HG02588 (cell line): ENCODE data around the gene TBC1D1.

ENCODE experiments used
- ATAC-seq: cut with Tn5 transposase; IDR thresholded peaks from one replicate; pipeline ENCODE4 v1.9.1; 2021; ENCODE audit warnings: mild to moderate bottlenecking, moderate library complexity; ENCODE audit not compliant: unreplicated experiment

The TBC1D1 gene

DNA sequence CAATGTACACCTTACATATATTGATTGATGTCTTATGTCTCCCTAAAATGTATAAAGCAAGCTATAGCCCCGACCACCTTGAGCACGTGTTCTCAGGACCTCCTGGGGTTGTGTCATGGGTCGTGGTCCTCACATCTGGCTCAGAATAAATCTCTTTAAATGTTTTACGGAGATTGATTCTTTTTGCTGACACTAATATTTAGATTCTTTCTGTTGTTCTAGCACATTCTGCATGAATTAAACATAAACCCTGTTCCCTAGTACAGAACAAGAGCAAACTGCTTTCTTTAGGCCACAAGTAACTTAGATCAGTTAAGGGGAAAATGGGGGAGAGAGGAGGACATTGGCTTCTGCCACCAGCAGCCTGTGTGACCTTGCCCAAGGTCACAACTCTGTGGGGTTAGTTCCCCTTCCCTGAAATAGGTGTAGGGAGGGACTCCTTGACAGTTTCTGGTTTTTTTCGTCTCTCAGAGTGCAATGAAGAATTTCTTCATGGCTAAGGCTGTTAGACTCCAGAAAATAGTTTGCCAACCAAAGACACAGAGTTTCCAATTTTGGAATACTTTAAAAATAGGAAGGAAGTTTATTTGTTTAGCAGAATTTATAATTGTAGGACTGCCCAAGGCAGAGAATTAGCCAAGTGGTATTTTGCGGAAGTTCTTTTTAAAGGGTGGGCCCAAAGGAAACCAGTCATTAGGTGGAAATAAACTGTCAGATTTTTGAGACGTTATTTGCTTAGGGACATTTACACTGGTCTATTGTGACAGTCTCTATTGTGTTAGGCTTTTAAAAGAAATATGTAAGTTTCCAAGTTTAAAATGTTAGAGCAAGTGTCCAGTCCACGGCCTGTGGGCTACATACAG lies 98.7 kb downstream of the TBC1D1 start:
- no peak for ATAC-seq

DNA sequence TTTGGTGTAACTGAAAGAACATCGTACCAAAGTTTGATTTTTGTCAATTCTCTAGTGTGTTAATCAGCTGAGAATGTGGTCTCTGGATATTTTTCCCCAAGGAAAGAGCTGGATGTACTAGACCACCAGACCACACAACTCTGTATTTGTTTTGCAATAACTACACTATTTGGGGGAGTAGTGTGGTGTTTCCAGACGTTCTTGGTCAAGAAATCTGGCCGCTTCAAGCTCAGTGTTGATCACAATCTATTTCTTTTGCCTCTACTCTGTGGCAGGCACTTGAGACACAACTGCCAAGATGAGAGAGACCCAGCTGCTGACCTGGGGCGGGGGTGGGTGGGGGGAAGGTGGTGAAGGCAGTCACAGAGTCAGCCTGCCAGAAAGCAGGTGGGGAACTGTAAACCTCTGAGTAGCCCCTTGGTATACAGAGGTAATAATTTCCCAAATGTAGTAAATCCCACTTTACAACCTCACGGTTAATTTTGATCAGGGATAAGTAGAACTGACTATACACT lies 99.9 kb downstream of the TBC1D1 start:
- ATAC-seq: no peak

DNA sequence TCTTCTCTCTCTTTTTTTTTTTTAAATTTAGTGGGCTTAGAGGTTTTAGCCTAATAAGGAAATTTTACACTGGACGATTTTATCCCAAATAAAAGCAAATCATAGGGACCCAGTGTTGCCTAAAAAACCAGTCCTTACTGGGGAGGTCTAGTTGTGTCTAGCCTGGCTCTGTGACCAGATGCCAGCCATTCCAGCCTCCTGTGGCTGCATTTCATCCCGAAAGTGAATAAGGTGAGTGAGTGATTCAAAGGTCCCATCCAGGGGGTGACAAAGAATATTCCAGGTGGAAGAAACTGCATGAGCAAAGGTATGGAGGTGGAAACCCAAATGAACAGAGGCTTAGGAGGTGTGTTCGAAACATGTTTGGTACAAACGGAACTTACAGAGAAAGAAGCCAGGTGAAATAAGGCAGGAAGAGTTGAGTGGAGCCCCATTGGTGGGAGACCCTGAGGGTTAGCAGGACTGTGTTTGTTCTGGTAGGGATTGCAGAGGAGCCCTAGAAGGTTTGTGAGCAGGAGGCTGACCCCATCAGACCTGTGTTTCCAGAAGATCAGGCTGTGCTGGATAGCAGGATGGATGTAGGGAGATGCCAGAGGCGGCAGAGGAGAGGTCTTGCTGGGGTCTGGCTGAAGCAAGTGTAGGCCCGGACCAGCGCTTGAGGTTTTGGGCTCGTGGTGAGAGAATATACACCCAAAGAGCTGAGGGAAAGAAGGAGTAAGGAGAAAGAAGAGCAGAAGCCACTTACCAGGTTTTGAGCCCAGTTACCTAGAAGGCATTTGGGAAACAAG lies 100.9 kb downstream of the TBC1D1 start:
- no peak for ATAC-seq

DNA sequence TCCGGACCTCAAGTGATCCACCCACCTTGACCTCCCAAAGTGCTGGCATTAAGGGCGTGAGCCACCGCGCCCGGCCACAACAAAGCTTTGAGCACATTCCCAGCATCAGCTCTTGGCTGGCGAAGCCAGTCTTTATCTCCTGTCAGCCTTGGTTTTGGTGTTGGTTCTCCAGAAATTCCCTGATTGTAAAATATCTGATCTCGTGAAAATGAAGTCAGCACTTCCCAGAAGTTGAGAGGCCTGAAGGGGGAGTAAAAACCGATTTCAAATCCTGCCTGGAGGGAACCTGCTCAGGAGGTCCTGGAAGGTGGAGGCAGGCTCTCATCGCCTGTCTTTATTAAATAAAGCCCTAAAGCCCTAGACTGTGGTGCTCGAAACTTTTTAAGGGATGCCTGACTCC lies 102.9 kb downstream of the TBC1D1 start:
- no peak for ATAC-seq

DNA sequence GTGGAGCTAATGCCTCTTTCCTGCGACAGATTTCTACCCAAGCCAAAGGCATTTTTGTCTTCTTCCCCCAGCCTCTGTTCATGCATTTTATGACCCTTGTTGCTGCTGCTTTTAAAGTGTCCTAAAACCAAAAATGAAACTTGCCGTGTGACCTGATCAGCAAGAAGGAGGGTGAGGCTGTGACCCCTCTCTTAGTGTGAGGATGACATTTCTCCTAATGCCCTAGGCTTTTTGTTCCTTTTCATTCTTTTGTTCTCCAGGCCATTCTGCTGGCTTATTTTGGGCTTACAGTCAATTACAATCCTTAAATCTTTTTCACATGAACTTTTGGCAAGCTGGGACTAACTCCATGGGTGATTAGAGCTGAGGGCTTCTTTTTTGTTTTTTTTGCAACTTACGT lies 103.7 kb downstream of the TBC1D1 start:
- ATAC-seq: no peak

DNA sequence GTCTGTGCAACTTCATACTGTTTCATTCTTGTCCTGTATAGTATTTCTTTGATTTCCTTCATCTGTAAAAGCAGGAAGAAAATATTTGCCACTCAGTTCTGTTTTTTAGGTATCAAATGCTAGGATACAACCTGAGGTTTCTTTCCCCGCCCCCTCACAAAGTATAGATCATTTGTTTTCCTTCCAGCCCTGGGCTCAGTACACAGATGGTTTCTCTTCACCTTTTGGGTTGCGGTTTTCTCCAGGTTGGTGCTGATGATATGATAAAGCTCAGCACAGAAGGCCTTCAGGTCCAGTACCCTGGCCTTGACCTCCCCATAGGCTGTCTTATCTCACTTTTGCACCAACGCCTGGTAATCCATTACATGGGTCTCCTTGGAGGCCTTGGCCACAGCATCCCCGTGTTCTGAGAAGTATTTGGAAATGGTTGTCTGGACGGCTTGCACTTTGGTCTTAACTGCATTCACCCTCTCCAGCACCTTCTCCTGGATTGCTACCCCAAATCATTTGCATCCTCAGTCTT lies 104.5 kb downstream of the TBC1D1 start:
- ATAC-seq: no peak

DNA sequence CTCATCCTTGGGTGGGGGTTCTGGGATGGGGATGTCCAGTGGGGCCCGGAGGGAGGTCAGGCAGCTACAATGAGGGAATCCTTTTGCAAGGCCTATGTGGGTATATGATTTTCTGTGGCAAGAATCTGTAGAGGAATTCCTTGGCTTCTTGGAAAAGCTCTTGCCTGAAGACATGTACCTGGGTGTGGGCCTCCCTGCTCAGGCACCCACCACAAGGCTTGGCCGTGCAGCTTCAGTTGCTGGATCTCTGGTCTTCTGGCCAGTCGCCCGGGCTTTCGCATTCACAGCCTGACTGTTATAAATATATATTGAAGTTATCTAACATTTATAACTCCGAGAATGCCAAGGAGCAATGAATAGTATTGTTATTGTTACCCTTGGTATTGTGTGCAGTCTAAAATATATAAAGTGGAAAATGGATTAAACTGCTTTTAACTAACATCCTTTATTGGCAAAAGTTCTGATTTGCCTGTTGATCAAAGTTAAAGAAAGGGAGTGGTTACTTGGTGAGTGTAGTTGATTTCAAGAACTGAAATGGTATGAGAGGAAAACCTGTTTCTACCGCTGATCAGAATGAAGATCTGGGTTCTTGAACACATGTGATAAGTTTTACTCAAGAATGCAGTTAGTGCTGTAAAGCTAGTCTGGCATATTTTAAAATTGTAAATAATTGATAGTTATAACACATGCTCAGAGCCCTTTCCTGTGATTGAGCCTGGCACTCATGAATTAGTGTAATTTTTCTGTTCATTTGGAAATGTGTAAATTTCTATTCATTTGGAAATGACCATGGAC lies 105.3 kb downstream of the TBC1D1 start:
- no peak for ATAC-seq

DNA sequence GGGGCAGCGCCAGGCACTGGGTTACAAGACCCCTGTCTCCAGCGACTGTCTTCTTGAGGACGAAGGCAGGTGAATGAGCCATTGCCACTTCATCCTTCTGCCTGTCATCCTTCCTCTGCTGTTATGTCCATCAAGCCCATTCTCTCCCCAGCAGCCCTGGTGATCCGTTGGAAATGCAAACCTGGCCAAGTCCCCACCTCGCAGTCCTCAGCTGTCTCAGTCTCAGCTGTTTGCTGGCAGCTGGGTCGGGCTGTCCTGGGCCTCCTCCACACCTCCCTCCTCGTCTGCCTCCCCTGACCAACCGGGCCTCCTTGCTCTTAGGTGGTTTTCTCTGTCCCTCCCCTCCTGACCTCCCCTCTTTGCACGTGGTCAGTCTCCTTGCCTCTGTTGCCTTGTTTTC lies 107.3 kb downstream of the TBC1D1 start:
- ATAC-seq: no peak

DNA sequence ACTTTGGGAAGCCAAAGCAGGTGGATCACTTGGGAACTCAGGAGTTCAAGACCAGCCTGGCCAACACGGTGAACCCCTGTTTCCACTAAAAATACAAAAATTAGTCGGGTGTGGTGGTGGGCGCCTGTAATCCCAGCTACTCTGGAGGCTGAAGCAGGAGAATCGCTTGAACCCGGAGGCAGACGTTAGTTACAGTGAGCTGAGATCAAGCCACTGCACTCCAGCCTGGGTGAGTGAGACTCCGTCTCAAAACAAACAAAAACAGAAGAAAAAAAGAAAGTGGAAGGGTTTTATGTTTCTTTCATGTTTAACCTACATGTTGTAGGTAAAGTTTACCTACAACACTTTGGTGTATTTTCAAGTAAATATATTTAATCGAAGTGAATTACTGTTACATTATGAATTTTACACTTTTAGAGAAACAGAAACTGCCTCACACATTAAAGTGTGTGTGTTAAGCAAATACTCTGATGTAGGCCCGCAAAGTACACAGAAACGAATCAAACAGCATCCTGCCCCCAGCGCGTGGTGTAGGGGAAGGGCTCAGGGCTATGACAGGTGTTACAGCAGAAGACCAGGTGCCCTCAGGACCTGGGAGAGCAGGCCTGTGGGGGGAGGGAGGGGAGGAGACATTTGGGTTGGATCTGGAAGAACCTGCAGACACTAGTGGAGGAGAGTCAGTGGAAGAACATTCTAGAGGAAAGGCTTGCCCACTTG lies 108.3 kb downstream of the TBC1D1 start:
- no peak for ATAC-seq

DNA sequence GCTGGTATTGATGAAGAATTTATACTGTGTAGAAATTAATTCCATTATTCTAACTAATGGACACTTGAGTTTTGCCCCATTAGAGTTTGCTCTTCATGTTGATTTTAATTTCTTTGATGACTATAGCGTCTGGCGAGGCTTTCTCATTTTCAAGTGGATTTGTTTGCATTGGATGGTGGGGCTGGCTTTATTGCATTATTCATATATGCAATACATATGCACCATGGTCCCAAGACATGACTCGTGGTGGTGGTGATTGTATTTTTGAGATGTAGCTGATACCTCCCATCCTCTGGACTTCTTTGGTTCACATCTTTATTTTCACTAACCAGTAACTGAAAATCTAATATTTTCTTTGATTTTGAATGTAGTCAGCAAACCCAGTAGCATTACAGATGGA lies 109.1 kb downstream of the TBC1D1 start:
- no peak for ATAC-seq

DNA sequence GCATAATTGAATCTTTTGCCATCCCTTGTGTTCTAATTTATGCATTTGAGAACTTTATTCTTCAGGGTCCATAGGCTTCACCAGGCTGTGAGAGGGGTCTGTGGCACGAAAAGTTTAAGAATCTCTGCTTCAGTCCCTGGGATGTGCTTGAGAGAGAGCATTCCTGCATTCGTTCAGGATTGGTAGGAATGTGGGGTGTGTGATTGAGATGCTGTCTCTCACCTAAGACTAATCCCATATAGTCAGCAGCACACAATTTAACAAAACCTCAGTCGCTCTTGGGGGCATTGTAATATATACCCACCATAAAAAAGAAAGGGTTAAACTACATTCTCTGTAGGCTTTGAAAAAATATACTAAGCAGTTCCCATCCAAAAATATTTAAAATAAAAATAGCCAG lies 111.0 kb downstream of the TBC1D1 start:
- no peak for ATAC-seq

DNA sequence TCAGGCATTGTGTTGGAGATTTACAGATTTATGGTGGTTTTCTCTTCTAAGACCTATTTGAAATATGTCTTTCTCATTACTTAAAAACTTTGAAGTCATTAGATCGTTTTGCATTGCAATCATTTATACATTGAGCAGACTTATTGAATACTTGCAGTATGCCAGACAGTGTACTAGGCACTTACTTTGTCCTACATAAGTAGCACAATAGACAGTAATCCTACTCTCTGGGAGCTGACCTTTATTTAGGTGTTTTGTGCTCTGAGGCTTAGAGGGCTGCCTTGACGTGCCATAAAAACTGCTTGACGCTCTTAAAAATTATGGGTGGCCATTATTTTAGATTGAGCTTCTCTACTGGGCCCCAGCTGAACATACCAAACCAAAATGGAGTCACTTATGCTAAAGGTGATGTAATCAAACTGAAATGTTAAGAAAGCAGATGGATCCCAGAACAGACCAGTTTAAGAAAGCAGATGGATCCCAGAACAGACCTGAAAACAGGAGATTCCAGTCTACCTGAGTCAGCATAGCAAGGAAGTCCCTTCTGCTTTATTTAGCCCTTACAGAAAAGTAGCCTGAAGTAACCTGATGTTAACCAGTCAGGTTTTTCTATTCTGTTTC lies 111.7 kb downstream of the TBC1D1 start:
- ATAC-seq: no peak

DNA sequence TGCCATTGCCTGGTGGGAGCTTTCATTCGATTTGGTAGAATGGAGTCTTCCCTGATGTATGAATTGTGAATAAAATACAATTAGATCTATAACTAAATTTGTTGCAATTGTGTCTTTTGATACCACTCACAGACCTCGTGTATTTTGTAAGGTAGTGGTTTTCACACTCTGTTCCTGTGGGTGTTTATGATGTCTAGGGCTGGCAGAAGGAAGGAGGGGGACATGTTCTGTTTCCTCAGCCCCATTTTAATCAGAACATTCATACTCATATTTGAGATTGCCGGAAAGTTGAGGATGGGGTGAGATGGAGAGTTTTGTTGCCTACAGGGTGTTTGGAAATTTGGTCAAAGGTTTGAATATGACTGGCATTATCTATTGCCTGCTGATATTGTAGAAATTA lies 112.2 kb downstream of the TBC1D1 start:
- ATAC-seq: no peak

DNA sequence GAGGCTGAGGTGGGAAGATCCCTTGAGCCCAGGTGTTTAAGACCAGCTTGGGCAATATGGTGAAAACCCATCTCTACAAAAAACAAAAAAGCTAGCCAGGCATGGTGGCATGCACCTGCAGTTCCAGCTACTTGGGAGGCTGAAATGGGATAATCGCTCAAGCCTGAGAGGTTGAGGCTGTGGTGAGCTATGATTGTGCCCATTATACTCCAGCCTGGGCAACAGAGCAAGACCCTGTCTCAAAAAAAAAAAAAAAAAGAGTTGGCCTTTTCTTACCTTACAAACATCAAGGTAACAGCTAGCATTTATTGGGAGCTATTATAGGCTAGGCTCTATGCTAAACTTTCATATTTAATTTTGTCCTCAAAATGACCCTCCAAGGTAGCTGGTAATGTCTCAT lies 112.7 kb downstream of the TBC1D1 start:
- ATAC-seq: no peak

DNA sequence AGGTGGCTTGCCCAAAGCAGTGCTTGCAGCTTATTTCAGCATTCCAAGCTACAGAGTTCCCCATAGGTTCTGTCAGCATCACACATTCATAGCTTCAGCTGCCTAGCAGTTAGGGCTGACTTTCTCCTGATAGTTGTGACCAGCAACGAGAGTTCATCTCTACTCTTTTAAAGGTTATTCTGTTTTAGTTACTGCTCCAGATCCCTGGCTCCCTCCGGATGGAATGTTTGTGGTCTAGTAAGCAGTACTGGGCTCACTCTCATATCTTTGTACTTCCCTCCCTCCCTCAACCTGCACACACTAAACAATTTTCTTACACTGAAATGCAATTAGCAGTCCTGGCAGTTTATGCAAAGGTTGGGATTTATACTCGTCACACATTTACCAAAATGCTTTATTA lies 113.2 kb downstream of the TBC1D1 start:
- ATAC-seq: no peak

DNA sequence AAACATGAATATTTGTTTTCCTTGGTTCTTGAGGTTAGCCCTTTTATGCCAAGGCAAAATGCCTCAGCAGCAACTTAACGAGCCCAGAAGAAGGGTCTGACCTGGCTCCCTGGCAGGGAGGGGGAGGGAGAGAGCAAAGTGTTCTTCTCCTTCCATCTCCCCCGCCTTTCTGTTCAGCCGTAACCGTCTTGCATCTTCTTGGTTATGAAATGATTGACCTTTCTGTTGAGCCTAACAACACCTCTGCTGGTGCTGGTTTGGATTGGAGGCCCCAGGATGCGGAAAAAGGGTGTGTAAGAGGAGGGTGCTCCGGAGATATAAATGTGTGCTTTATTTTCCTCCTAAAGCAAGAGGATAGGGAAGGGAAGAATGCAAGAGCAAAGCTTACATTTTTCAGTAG lies 114.0 kb downstream of the TBC1D1 start:
- ATAC-seq: no peak

DNA sequence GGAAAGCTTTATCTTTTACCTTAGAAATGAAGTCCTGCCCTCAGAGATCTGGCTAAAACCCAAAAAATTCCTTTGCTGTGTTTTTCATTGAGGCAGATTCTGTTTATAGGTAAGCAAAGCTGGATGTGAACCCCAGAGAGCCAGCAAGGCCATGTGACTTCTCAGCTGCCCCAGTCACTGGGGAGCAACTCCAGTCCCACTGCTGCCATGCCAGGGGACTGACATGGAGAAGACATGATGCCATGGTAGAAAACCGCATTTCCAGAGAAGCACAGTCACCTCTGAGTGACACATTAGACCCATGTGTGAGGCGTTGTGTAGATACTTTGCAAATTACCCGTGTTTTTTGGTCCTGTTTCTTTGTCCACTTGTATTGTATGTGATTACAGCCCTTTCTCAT lies 114.8 kb downstream of the TBC1D1 start:
- ATAC-seq: no peak

DNA sequence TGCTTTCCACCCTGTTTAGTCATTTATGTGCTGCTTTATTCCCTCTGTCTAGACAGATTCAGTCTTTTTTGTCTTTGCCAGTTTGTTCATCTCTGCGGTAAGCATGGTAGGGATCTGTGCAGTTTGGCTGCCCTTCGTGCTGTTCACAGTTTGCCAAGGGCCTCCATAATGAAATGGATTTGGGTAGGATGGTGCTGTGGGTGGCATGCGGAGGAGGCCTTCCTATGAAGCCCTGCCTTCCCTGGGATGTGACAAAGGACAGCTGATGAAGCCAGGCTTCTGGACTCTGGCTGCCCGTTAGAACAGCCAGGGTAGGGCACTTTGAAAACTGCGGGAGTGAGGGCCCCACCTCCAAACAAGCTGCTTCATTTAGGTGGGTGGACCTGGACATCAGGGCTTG lies 116.8 kb downstream of the TBC1D1 start:
- no peak for ATAC-seq

DNA sequence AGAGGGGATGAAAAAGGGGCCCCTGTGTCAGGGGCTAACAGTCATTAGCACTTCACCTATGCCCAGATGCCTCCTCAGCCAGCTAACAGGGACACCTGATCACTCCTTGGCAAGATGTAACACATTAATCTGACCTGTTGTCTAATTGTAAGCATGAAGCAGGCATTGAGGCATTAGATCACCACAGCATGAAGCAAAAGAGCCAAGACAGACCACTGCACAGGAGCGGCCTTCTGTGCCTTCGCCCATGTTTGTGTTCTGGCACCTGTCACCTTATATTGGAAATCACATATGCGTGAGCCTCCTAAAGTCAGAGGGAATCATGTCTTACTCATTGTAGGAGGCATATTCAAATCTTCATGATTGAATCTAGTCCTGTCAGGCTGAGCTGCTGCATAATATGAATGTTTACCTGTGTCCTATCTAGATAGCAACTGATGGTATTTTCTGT lies 117.7 kb downstream of the TBC1D1 start:
- ATAC-seq: no peak

DNA sequence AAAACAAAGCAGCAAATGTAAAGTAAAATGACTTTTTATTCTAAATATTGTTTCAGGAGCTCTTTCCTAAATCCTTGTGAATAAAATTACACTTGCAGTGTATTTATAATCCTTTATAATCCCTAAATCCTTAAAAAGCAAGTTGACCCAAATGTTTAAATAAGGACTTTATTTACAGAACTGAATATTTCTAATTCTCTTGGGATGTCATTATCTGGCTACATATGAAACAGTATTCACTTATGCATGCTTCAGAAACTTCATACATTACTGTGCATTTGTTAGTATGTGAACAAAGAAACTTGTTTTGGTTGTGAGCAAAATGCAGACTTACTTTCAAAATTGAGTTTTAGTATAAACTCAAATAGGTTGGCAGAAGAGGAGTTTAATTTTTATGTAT lies 118.5 kb downstream of the TBC1D1 start:
- no peak for ATAC-seq
